ENCODE data around the gene ITPK1.
"Not testable (repeated sequence)": the region's sequence is repeated elsewhere in the genome, so short reads cannot be mapped to it uniquely, and the experiment has no call there.

GRCh38 chr14:93131257-93131820 lies 15.6 kb upstream of the ITPK1 start:
- TF ChIP-seq TAF1, POLR2A, SPI1, POU2F2, POLR2AphosphoS5 (IDR thresholded peaks at IDR 0.05; ENCODE audit: low read depth, low read length): not testable (repeated sequence)
